ENCODE measurements around the gene SLCO1B1.

GRCh38 chr12:21144309-21144708 lies 13.3 kb downstream of the SLCO1B1 start:
- TF ChIP-seq, protein P1, sequence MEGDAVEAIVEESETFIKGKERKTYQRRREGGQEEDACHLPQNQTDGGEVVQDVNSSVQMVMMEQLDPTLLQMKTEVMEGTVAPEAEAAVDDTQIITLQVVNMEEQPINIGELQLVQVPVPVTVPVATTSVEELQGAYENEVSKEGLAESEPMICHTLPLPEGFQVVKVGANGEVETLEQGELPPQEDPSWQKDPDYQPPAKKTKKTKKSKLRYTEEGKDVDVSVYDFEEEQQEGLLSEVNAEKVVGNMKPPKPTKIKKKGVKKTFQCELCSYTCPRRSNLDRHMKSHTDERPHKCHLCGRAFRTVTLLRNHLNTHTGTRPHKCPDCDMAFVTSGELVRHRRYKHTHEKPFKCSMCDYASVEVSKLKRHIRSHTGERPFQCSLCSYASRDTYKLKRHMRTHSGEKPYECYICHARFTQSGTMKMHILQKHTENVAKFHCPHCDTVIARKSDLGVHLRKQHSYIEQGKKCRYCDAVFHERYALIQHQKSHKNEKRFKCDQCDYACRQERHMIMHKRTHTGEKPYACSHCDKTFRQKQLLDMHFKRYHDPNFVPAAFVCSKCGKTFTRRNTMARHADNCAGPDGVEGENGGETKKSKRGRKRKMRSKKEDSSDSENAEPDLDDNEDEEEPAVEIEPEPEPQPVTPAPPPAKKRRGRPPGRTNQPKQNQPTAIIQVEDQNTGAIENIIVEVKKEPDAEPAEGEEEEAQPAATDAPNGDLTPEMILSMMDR (conservative IDR thresholded peaks at IDR 0.05; ENCODE audit: low read length), result no peak
- no peak for TF ChIP-seq EZH2phosphoT487 (IDR thresholded peaks at IDR 0.05; ENCODE audit: borderline replicate concordance, low read depth, low read length)
